OCI-LY1 (cell line): ENCODE results near the gene PARD3B.

ENCODE experiments used
- H2AFZ ChIP-seq: fragments of 200-600 bp; sonication (generic), shearing (Covaris generic); 2 replicates; pipeline ENCODE4 v1.6.0; 2014; ENCODE audit warnings: antibody characterized with exemption, mild to moderate bottlenecking, low read length
- H3F3A ChIP-seq: fragments of 200-600 bp; sonication (generic), shearing (Covaris generic); 2 replicates; pipeline ENCODE4 v1.6.0; 2014; ENCODE audit warnings: mild to moderate bottlenecking, antibody characterized with exemption, low read length, moderate library complexity; ENCODE audit not compliant: insufficient read depth
- H3K27ac ChIP-seq: fragments of 200-600 bp; sonication (generic); 2 replicates; pipeline ENCODE4 v1.5.1; 2014; ENCODE audit warnings: low read length, mixed run types, mild to moderate bottlenecking, low read depth; ENCODE audit not compliant: poor library complexity, severe bottlenecking
- H3K27me3 ChIP-seq: fragments of 200-600 bp; sonication (generic); 2 replicates; pipeline ENCODE4 v1.6.0; 2014; ENCODE audit warnings: antibody characterized with exemption, mild to moderate bottlenecking, low read length, moderate library complexity; ENCODE audit not compliant: insufficient read depth
- H3K36me3 ChIP-seq: fragments of 200-600 bp; sonication (generic); 2 replicates; pipeline ENCODE4 v1.6.1; 2014; ENCODE audit warnings: mild to moderate bottlenecking, antibody characterized with exemption, low read length, moderate library complexity, mixed read lengths; ENCODE audit not compliant: insufficient read depth
- H3K4me1 ChIP-seq: fragments of 200-600 bp; sonication (generic); 2 replicates; pipeline ENCODE4 v1.5.1; 2014; ENCODE audit warnings: mild to moderate bottlenecking, low read length, moderate library complexity; ENCODE audit not compliant: insufficient read depth, severe bottlenecking
- H3K4me2 ChIP-seq: fragments of 200-600 bp; sonication (generic), shearing (Covaris generic); 2 replicates; pipeline ENCODE4 v1.6.1; 2014; ENCODE audit warnings: low read length
- H3K4me3 ChIP-seq: fragments of 200-600 bp; sonication (generic); 2 replicates; pipeline ENCODE4 v1.5.1; 2014; ENCODE audit warnings: low read length, low read depth, mild to moderate bottlenecking, mixed read lengths; ENCODE audit not compliant: poor library complexity, severe bottlenecking
- H3K79me2 ChIP-seq: fragments of 200-600 bp; shearing (Covaris generic); 2 replicates; pipeline ENCODE4 v1.6.1; 2016; ENCODE audit warnings: mixed run types, low read length, mixed read lengths; ENCODE audit not compliant: insufficient read depth
- H3K9ac ChIP-seq: fragments of 200-600 bp; sonication (generic), shearing (Covaris generic); 2 replicates; pipeline ENCODE4 v1.6.1; 2014; ENCODE audit warnings: mild to moderate bottlenecking, low read length, mixed read lengths
- H3K9me2 ChIP-seq: fragments of 200-600 bp; sonication (generic), shearing (Covaris generic); 2 replicates; pipeline ENCODE4 v1.6.1; 2014; ENCODE audit warnings: low read depth, mild to moderate bottlenecking, low read length, mixed read lengths
- H3K9me3 ChIP-seq: fragments of 200-600 bp; shearing (Covaris generic); 2 replicates; pipeline ENCODE4 v1.6.1; 2014; ENCODE audit warnings: low read length, mixed read lengths
- H4K20me1 ChIP-seq: fragments of 200-600 bp; sonication (generic), shearing (Covaris generic); 2 replicates; pipeline ENCODE4 v1.6.0; 2016; ENCODE audit warnings: mild to moderate bottlenecking, low read length; ENCODE audit not compliant: insufficient read depth
- EZH2 ChIP-seq: fragments of 200-600 bp; sonication (generic), shearing (Covaris generic); IDR thresholded peaks from 2 replicates; pipeline ENCODE4 v1.8.0; 2017; ENCODE audit warnings: borderline replicate concordance, mixed run types, mild to moderate bottlenecking, antibody characterized with exemption, low read length, moderate library complexity, mixed read lengths
- TF ChIP-seq, protein P1 (sequence below): fragments of 200-600 bp; sonication (generic), shearing (Covaris generic); IDR thresholded peaks from 2 replicates; pipeline ENCODE4 v1.5.1; 2017; ENCODE audit warnings: mild to moderate bottlenecking, antibody characterized with exemption, low read length, moderate library complexity, mixed read lengths

The PARD3B gene

DNA sequence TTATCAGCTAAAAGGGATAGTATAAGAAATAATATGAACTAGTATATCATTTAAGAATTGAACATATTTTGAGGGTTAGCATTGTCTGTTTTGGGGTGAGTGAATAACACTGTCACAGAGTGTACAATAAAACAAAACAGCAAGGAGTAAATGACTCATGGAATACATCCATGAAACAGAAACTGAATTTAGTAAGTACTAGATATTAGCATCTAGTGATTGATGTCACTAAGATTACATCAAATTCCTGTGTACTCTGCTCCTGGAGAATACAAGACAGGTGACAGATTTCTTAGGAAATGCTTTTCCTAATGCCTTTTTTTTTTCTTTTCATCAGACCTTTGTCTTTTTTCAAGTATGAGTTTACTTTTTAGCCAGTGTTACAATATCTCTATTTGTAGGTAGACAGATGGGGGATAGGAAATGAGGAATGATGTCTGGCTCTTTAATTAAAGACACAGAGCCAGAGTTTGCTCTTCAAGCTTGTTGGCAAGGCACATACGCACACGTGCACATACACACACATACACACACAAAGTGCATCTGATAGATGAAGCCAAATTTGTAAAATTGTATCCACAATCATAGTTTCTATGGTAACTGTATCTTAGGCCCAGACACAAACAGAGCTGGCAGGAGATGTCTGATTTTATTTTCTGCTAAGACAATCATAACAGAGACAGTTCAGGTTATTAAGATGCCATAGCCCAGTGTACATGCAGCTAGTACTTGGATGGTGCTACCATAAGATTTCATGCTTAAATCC, 998.8 kb downstream of the PARD3B start:
- Histone ChIP-seq H3K36me3 (no peaks in the 10 kb centered on the region), H3K79me2 (no peaks in the 10 kb centered on the region), H3K9ac (no peak overlapping the region), H3K9me2 (no peaks in the 10 kb centered on the region), H4K20me1 (no peaks in the 10 kb centered on the region), H3K4me1 (peaks cover 5% of the 10 kb centered on the region), H3K27me3 (no peaks in the 10 kb centered on the region), H3F3A (no peaks in the 10 kb centered on the region), H3K4me3 (no peak overlapping the region), H2AFZ (no peak overlapping the region), H3K27ac (no peak overlapping the region), H3K4me2 (no peak overlapping the region), H3K9me3 (no peaks in the 10 kb centered on the region)
- no peak for TF ChIP-seq EZH2
- TF ChIP-seq, protein P1, sequence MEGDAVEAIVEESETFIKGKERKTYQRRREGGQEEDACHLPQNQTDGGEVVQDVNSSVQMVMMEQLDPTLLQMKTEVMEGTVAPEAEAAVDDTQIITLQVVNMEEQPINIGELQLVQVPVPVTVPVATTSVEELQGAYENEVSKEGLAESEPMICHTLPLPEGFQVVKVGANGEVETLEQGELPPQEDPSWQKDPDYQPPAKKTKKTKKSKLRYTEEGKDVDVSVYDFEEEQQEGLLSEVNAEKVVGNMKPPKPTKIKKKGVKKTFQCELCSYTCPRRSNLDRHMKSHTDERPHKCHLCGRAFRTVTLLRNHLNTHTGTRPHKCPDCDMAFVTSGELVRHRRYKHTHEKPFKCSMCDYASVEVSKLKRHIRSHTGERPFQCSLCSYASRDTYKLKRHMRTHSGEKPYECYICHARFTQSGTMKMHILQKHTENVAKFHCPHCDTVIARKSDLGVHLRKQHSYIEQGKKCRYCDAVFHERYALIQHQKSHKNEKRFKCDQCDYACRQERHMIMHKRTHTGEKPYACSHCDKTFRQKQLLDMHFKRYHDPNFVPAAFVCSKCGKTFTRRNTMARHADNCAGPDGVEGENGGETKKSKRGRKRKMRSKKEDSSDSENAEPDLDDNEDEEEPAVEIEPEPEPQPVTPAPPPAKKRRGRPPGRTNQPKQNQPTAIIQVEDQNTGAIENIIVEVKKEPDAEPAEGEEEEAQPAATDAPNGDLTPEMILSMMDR = no peak

DNA sequence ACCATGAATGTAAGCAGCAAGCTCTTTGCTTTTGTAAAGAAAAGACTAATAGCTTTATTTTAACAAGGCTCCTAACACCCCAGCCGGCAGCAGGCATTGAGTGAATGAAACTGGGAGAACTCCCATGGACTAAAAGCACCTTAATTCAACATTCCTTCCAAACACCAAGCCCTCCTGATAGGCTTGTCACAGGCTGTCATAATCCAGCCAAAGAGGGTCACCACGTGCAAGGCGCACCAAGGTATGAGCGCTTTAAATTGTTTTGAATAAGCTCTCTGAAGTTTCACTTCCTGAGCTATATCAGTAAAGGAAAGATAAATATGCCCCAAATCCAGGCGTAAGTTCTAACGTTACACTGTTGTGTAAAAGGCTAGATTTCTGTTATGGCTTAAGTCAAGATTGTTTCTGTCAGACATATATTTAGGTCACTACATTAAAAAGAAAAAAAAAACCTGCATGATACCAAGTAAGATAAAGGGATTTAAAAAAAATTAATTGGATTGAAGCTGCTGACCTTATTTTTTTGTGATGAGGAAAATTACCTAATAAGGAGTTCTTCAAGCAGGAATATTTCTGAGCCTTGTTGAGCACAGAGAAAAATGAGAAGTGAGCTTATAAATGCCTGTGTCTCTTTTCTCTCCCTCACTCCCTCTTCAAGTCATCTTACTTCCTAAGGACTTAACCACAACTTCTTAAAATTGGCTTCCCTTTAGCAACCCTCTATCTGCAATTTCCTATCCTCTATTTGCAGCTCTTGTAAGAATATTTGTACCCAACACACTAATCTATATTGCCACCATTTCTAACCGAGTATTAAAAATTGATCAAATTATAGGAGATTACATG, 1000.9 kb downstream of the PARD3B start:
- Histone ChIP-seq H2AFZ (no peak overlapping the region), H3K79me2 (no peaks in the 10 kb centered on the region), H3K27me3 (no peaks in the 10 kb centered on the region), H3K4me2 (no peak overlapping the region), H3K27ac (no peak overlapping the region), H3K9ac (no peak overlapping the region), H3K36me3 (no peaks in the 10 kb centered on the region), H3F3A (no peaks in the 10 kb centered on the region), H3K9me3 (no peaks in the 10 kb centered on the region), H3K4me1 (peaks cover 5% of the 10 kb centered on the region), H3K4me3 (no peak overlapping the region), H3K9me2 (no peaks in the 10 kb centered on the region), H4K20me1 (no peaks in the 10 kb centered on the region)
- TF ChIP-seq EZH2 = no peak
- TF ChIP-seq, protein P1 = no peak

DNA sequence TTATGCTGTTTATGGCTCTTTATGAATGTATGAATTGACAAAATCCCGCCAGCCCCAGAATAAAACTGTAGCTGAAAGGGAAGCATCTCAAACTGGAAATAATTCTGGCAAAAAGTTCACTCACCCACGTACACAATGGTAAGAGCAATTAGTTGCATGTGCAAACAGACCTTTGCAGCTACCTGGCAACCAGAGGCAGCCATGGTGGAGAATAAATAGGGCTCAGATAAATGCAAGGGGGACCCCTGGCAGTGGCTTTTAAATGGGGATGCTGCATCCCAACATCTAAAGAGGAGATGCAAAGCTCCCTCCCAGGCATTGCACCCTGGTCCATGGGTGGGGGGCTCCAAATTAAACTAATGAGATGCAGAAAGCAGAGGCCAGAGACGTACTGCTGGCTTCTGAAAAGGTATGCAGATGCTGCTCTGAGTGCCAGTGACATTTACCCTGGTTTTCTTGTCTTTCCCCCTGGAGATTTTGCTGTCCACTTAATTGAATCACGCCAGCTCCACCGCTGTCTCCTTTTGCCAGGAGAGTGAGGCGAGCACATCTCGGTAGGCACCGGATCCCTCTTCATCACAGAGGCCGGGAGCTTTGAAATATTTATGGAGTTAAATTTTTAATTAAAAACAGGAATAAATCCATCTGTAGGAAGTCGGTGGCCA, 1010.4 kb downstream of the PARD3B start:
- no peaks in the 10 kb centered on the region for H3K27me3 ChIP-seq
- H3K9ac ChIP-seq = no peak overlapping the region
- no peaks in the 10 kb centered on the region for H3F3A ChIP-seq
- H2AFZ ChIP-seq = no peak overlapping the region
- H3K79me2 ChIP-seq = no peaks in the 10 kb centered on the region
- H3K9me2 ChIP-seq = no peaks in the 10 kb centered on the region
- no peak overlapping the region for H3K4me2 ChIP-seq
- H3K9me3 ChIP-seq = no peaks in the 10 kb centered on the region
- no peak overlapping the region for H3K4me3 ChIP-seq
- no peaks in the 10 kb centered on the region for H3K36me3 ChIP-seq
- H4K20me1 ChIP-seq = no peaks in the 10 kb centered on the region
- TF ChIP-seq, protein P1 = no peak
- TF ChIP-seq EZH2 = no peak
- H3K4me1 ChIP-seq = no peaks in the 10 kb centered on the region
- H3K27ac ChIP-seq = no peak overlapping the region
